Activated CD8-positive, alpha-beta T cell treated with anti-CD3 and anti-CD28 coated beads, Interleukin-2, amount 10 ng/mL, durations not matched to agents 7 days and 5 days (primary cell): ENCODE results near the gene HDAC1. TPM values are rescaled to one million over a fixed set of nuclear protein-coding genes. Genes with fewer than 3 reads are reported as not detected.
"Not testable (repeated sequence)": the region's sequence is repeated elsewhere in the genome, so short reads cannot be mapped to it uniquely, and the experiment has no call there.

Experiments used
- ATAC-seq: fragments of 150-1000 bp; cut with Tn5 transposase; one replicate; pipeline ENCODE4 v1.10.0; 2021; ENCODE audit warnings: moderate library complexity
- CTCF ChIA-PET: fragments of 350-600 bp; sonication (Branson Sonifier 250); formaldehyde crosslinking; loops from one replicate; lab custom pipeline; 2021; ENCODE audit warnings: antibody characterized with exemption; lab: Charles Lee
- POLR2A ChIA-PET: fragments of 350-600 bp; sonication (Branson Sonifier 250); formaldehyde crosslinking; loops from one replicate; lab custom pipeline; 2021; ENCODE audit warnings: antibody characterized with exemption; lab: Charles Lee
- DNase-seq: peaks from one replicate; pipeline ENCODE4 v3.0.0-alpha.2; 2020
- H3K27ac Mint-ChIP-seq: one replicate; pipeline ENCODE4 v1.8.0; 2021; ENCODE audit warnings: mild to moderate bottlenecking, mixed read lengths
- H3K27me3 Mint-ChIP-seq: one replicate; pipeline ENCODE4 v1.8.0; 2021; ENCODE audit warnings: low read depth, mixed read lengths
- H3K36me3 Mint-ChIP-seq: one replicate; pipeline ENCODE4 v1.8.0; 2021; ENCODE audit warnings: low read depth, mixed read lengths
- H3K4me1 Mint-ChIP-seq: one replicate; pipeline ENCODE4 v1.8.0; 2021; ENCODE audit warnings: low read depth, mixed read lengths
- H3K4me3 Mint-ChIP-seq: one replicate; pipeline ENCODE4 v1.8.0; 2021; ENCODE audit warnings: mild to moderate bottlenecking, mixed read lengths
- H3K9me3 Mint-ChIP-seq: one replicate; pipeline ENCODE4 v1.8.0; 2022; ENCODE audit warnings: mixed read lengths; ENCODE audit not compliant: insufficient read depth
- total RNA-seq, 2 experiments: library from RNA; stranded (reverse); gene quantifications; one replicate each; pipeline ENCODE4 v1.2.3, GENCODE V29; 2021

The HDAC1 gene
- total RNA-seq, 2 experiments from 2014 or later, result 219 to 227 TPM

- H3K9me3 Mint-ChIP-seq, result no peaks in the 10 kb centered on the region
- peak overlapping the region; percentile 81 for H3K27ac Mint-ChIP-seq
- H3K27me3 Mint-ChIP-seq, result no peaks in the 10 kb centered on the region
- peaks cover 46% of the 10 kb centered on the region for H3K4me1 Mint-ChIP-seq
- DNase-seq (no peak), ATAC-seq (peak; percentile 24)
- POLR2A ChIA-PET, result interaction anchor here (1.1 to 8.9 kb wide), 5 partner anchors 8 to 50 kb away, joined by 3 to 137 read pairs (median 7); no protein-coding TSS in a partner anchor
- H3K4me3 Mint-ChIP-seq, result peak overlapping the region; percentile 77
- H3K36me3 Mint-ChIP-seq, result peaks cover 69% of the 10 kb centered on the region
- CTCF ChIA-PET, result interaction anchor here (0.7 to 5.9 kb wide), 4 partner anchors 8 to 112 kb away, joined by 3 to 53 read pairs (median 11); partner anchors contain the start of genes FAM167B and LCK
These were observed 35.2 kb upstream of the HDAC1 start for GRCh38 chr1:32256473-32257226.

GRCh38 chr1:32257227-32257508 lies 34.7 kb upstream of the HDAC1 start:
- no peaks in the 10 kb centered on the region for H3K9me3 Mint-ChIP-seq
- H3K4me1 Mint-ChIP-seq, result peaks cover 47% of the 10 kb centered on the region
- H3K4me3 Mint-ChIP-seq, result peak overlapping the region; percentile 77
- CTCF ChIA-PET, result interaction anchor here (2.0 to 5.9 kb wide), 2 partner anchors 8 to 42 kb away, joined by 8 to 53 read pairs; partner anchors contain the start of genes FAM167B and LCK
- POLR2A ChIA-PET, result interaction anchor here (1.1 to 2.0 kb wide), 3 partner anchors 8 to 51 kb away, joined by 3 to 7 read pairs (median 3); no protein-coding TSS in a partner anchor
- peak overlapping the region; percentile 77 for H3K27ac Mint-ChIP-seq
- H3K27me3 Mint-ChIP-seq, result no peaks in the 10 kb centered on the region
- H3K36me3 Mint-ChIP-seq, result peaks cover 64% of the 10 kb centered on the region
- no peak for DNase-seq
- ATAC-seq, result no peak

- POLR2A ChIA-PET, result interaction anchor here (11.4 kb wide), 1 partner anchor 11 kb away, joined by 137 read pairs; the partner anchor contains the start of gene LCK
- CTCF ChIA-PET, result interaction anchor here (0.7 to 4.2 kb wide), 3 partner anchors 7 to 24 kb away, joined by 3 to 19 read pairs (median 14); no protein-coding TSS in a partner anchor
- not testable (repeated sequence) for H3K9me3 Mint-ChIP-seq, H3K27me3 Mint-ChIP-seq, DNase-seq, H3K4me3 Mint-ChIP-seq, ATAC-seq
- H3K27ac Mint-ChIP-seq, result peak overlapping the region; percentile 96
- H3K36me3 Mint-ChIP-seq, result peaks cover 44% of the 10 kb centered on the region
- H3K4me1 Mint-ChIP-seq, result peaks cover 60% of the 10 kb centered on the region
These were observed 28.7 kb upstream of the HDAC1 start for GRCh38 chr1:32263236-32263593.

GRCh38 chr1:32263744-32264143 lies 28.1 kb upstream of the HDAC1 start:
- DNase-seq (peak; percentile 58), ATAC-seq (peak; percentile 82)
- Mint-ChIP-seq H3K36me3 (peaks cover 43% of the 10 kb centered on the region), H3K27me3 (no peaks in the 10 kb centered on the region), H3K9me3 (no peaks in the 10 kb centered on the region), H3K27ac (peak overlapping the region; percentile 96), H3K4me3 (peak overlapping the region; percentile 63), H3K4me1 (peaks cover 59% of the 10 kb centered on the region)
- CTCF ChIA-PET, result interaction anchor here (3.5 to 4.2 kb wide), 2 partner anchors 8 to 15 kb away, joined by 14 to 19 read pairs; no protein-coding TSS in a partner anchor
- POLR2A ChIA-PET, result interaction anchor here (11.4 kb wide), 1 partner anchor 11 kb away, joined by 137 read pairs; the partner anchor contains the start of gene LCK

GRCh38 chr1:32265846-32266245 lies 26.0 kb upstream of the HDAC1 start:
- ChIA-PET POLR2A (interaction anchor here (1.2 to 11.4 kb wide), 3 partner anchors 14 to 56 kb away, joined by 3 to 137 read pairs (median 3); partner anchors contain the start of genes HDAC1 and LCK), CTCF (interaction anchor here (1.6 to 4.2 kb wide), 3 partner anchors 10 to 50 kb away, joined by 7 to 19 read pairs (median 14); no protein-coding TSS in a partner anchor)
- no peaks in the 10 kb centered on the region for H3K27me3 Mint-ChIP-seq
- peak overlapping the region; percentile 75 for H3K27ac Mint-ChIP-seq
- peaks cover 39% of the 10 kb centered on the region for H3K36me3 Mint-ChIP-seq
- no peak for ATAC-seq
- H3K4me1 Mint-ChIP-seq, result peaks cover 60% of the 10 kb centered on the region
- DNase-seq, result no peak
- no peak overlapping the region for H3K4me3 Mint-ChIP-seq
- no peaks in the 10 kb centered on the region for H3K9me3 Mint-ChIP-seq

GRCh38 chr1:32266921-32267591 lies 24.8 kb upstream of the HDAC1 start:
- Mint-ChIP-seq H3K4me3 (peak overlapping the region; percentile 66), H3K27ac (peak overlapping the region; percentile 93), H3K9me3 (no peaks in the 10 kb centered on the region), H3K27me3 (no peaks in the 10 kb centered on the region), H3K4me1 (peaks cover 66% of the 10 kb centered on the region), H3K36me3 (peaks cover 48% of the 10 kb centered on the region)
- CTCF ChIA-PET, result interaction anchor here (0.6 to 3.5 kb wide), 5 partner anchors 11 to 51 kb away, joined by 3 to 14 read pairs (median 4); partner anchors contain the start of gene LCK
- no peak for DNase-seq
- peak; percentile 35 for ATAC-seq
- POLR2A ChIA-PET, result interaction anchor here (0.6 to 11.4 kb wide), 3 partner anchors 11 to 54 kb away, joined by 3 to 137 read pairs (median 3); partner anchors contain the start of gene LCK

- Mint-ChIP-seq H3K4me1 (peaks cover 73% of the 10 kb centered on the region), H3K27ac (peak overlapping the region; percentile 78), H3K27me3 (no peaks in the 10 kb centered on the region), H3K36me3 (peaks cover 56% of the 10 kb centered on the region), H3K9me3 (no peaks in the 10 kb centered on the region), H3K4me3 (no peak overlapping the region)
- POLR2A ChIA-PET, result interaction anchor here (0.8 to 11.4 kb wide), 2 partner anchors 17 to 560 kb away, joined by 3 to 137 read pairs; partner anchors contain the start of gene LCK
- ATAC-seq (no peak), DNase-seq (no peak)
- CTCF ChIA-PET, result interaction anchor here (1.1 to 2.0 kb wide), 2 partner anchors 20 to 54 kb away, joined by 3 to 9 read pairs; no protein-coding TSS in a partner anchor
These were observed 22.1 kb upstream of the HDAC1 start for GRCh38 chr1:32269744-32270143.

- Mint-ChIP-seq H3K27me3 (no peaks in the 10 kb centered on the region), H3K36me3 (peaks cover 68% of the 10 kb centered on the region), H3K4me1 (peaks cover 65% of the 10 kb centered on the region), H3K4me3 (peak overlapping the region; percentile 59), H3K9me3 (no peaks in the 10 kb centered on the region), H3K27ac (peak overlapping the region; percentile 86)
- ATAC-seq, result peak; percentile 5
- ChIA-PET POLR2A (interaction anchor here (0.6 to 11.4 kb wide), 6 partner anchors 13 to 32 kb away, joined by 3 to 137 read pairs (median 4); partner anchors contain the start of gene LCK), CTCF (interaction anchor here (0.6 to 2.4 kb wide), 3 partner anchors 24 to 342 kb away, joined by 3 to 10 read pairs (median 3); no protein-coding TSS in a partner anchor)
- DNase-seq, result no peak
These were observed 19.1 kb upstream of the HDAC1 start for GRCh38 chr1:32272557-32273390.

- peak overlapping the region; percentile 86 for H3K27ac Mint-ChIP-seq
- peaks cover 63% of the 10 kb centered on the region for H3K4me1 Mint-ChIP-seq
These were observed 18.3 kb upstream of the HDAC1 start for GRCh38 chr1:32273391-32274208.

More at GRCh38 chr1:32273391-32274208, 18.3 kb upstream of the HDAC1 start:
- ChIA-PET CTCF (interaction anchor here (0.8 to 2.0 kb wide), 4 partner anchors 14 to 58 kb away, joined by 3 to 9 read pairs (median 5); partner anchors contain the start of genes FAM167B and LCK), POLR2A (interaction anchor here (0.7 to 2.1 kb wide), 4 partner anchors 17 to 22 kb away, joined by 4 to 15 read pairs (median 5); partner anchors contain the start of gene LCK)
- no peaks in the 10 kb centered on the region for H3K27me3 Mint-ChIP-seq
- DNase-seq, result peak; percentile 87
- peak; percentile 84 for ATAC-seq
- H3K9me3 Mint-ChIP-seq, result no peaks in the 10 kb centered on the region
- peaks cover 76% of the 10 kb centered on the region for H3K36me3 Mint-ChIP-seq
- H3K4me3 Mint-ChIP-seq, result peak overlapping the region; percentile 59
